Smooth muscle cell (in vitro differentiated cells): ENCODE results near the gene SLC5A9. TPM values are rescaled to one million over a fixed set of nuclear protein-coding genes. Genes with fewer than 3 reads are reported as not detected.

Experiments
- DNase-seq: peaks from one replicate; lab custom pipeline; 2025; ENCODE audit not compliant: unreplicated experiment; lab: John Stamatoyannopoulos, UW
- H2AFZ ChIP-seq: fragments of 200-600 bp; sonication (generic); 2 replicates; pipeline ENCODE4 v1.6.0; 2016; ENCODE audit warnings: antibody characterized with exemption, low read depth, mild to moderate bottlenecking
- H3F3A ChIP-seq: fragments of 200-600 bp; sonication (generic); 2 replicates; pipeline ENCODE4 v1.6.0; 2017; ENCODE audit warnings: antibody characterized with exemption, low read depth
- H3K27ac ChIP-seq: fragments of 200-600 bp; sonication (generic); 2 replicates; pipeline ENCODE4 v1.5.1; 2016; ENCODE audit warnings: low read depth, mild to moderate bottlenecking
- H3K27me3 ChIP-seq: fragments of 200-600 bp; sonication (generic); 2 replicates; pipeline ENCODE4 v1.6.1; 2016; ENCODE audit warnings: low read depth, mild to moderate bottlenecking
- H3K36me3 ChIP-seq: fragments of 200-600 bp; sonication (generic); 2 replicates; pipeline ENCODE4 v1.5.1; 2016; ENCODE audit warnings: low read depth
- H3K4me1 ChIP-seq: fragments of 200-600 bp; sonication (generic); 2 replicates; pipeline ENCODE4 v1.5.1; 2016; ENCODE audit warnings: low read depth
- H3K4me2 ChIP-seq: fragments of 200-600 bp; sonication (generic); 2 replicates; pipeline ENCODE4 v1.6.0; 2016; ENCODE audit warnings: mild to moderate bottlenecking
- H3K4me3 ChIP-seq: fragments of 200-600 bp; sonication (generic); 2 replicates; pipeline ENCODE4 v1.5.1; 2016; ENCODE audit warnings: mild to moderate bottlenecking
- H3K79me2 ChIP-seq: fragments of 200-600 bp; sonication (generic); 2 replicates; pipeline ENCODE4 v1.6.0; 2016; ENCODE audit warnings: low read depth, mild to moderate bottlenecking
- H3K9ac ChIP-seq: fragments of 200-600 bp; sonication (generic); 2 replicates; pipeline ENCODE4 v1.6.0; 2016; ENCODE audit warnings: low read depth
- H3K9me3 ChIP-seq: fragments of 200-600 bp; sonication (generic); replicated peaks from 2 replicates; pipeline ENCODE4 v1.5.1; 2016; ENCODE audit warnings: low read depth
- H4K20me1 ChIP-seq: fragments of 200-600 bp; sonication (generic); 2 replicates; pipeline ENCODE4 v1.6.0; 2016; ENCODE audit warnings: low read depth
- whole genome bisulfite sequencing: methylation state at CpG from one replicate; pipeline ENCODE4 v1.1.7; 2016; ENCODE audit warnings: low lambda C conversion rate; 5-methylcytosine and 5-hydroxymethylcytosine counted together
- polyA plus RNA-seq: library from polyadenylated mRNA; unstranded; fragments of >200 nt; fragmentation: Nextera tagmentation; extraction: Ambion mirVana; gene quantifications from 2 replicates; pipeline ENCODE4 v1.2.1, GENCODE V29; 2016
- total RNA-seq: library from RNA; depleted of rRNA; stranded (reverse); fragments of >200 nt; gene quantifications from 2 replicates; pipeline ENCODE4 v1.2.3, GENCODE V29; 2014
- TF ChIP-seq, protein P1 (sequence below): fragments of 200-600 bp; sonication (generic); IDR thresholded peaks from 2 replicates; pipeline ENCODE4 v1.5.1; 2017; ENCODE audit warnings: borderline replicate concordance, mild to moderate bottlenecking, antibody characterized with exemption; ENCODE audit not compliant: insufficient read depth, poor library complexity, severe bottlenecking

The SLC5A9 gene
- total and polyA plus RNA-seq, 2 experiments from 2014 or later, result 0.09 TPM; not detected in 1

DNA sequence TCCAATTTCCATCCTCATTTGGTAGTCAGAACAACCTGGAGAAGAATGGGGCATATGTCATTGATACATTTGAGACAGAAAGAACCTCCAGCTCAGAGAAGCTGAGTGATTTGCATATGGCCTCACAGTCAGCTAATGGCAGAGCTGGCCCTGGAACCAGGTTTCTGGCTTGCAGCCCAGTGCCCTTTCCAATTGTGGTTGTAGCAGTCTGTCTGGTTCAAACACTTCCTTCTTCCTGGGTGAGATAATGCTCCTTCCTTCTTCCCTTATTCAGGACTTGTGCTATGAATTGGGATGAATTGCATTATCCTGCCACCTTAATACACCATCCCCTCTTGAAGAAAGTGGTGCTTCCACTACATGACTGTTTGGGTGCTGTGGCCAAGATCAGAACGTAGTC, 24.2 kb downstream of the SLC5A9 start:
- TF ChIP-seq, protein P1, sequence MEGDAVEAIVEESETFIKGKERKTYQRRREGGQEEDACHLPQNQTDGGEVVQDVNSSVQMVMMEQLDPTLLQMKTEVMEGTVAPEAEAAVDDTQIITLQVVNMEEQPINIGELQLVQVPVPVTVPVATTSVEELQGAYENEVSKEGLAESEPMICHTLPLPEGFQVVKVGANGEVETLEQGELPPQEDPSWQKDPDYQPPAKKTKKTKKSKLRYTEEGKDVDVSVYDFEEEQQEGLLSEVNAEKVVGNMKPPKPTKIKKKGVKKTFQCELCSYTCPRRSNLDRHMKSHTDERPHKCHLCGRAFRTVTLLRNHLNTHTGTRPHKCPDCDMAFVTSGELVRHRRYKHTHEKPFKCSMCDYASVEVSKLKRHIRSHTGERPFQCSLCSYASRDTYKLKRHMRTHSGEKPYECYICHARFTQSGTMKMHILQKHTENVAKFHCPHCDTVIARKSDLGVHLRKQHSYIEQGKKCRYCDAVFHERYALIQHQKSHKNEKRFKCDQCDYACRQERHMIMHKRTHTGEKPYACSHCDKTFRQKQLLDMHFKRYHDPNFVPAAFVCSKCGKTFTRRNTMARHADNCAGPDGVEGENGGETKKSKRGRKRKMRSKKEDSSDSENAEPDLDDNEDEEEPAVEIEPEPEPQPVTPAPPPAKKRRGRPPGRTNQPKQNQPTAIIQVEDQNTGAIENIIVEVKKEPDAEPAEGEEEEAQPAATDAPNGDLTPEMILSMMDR, result no peak

DNA sequence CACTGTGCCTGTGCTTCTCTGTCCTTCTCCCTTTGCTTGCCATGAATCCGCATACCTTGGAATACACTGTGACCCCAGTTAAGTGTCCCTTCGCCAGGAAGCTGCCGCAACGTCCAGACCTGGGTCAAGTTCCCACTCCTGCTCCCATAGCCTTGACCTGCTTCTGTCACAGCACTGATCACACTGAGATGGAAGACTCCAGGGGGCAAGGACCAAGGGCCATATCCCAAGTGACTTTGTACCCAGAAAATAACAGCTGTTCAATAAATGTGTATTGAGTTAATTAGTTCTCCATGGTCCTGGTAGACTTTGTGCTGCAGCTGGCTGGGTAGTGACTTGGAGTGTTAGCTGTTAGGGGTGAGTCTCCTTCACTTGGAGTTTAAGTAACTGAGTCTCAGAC, 25.8 kb downstream of the SLC5A9 start:
- Histone ChIP-seq H3K9me3 (no peaks in the 10 kb centered on the region), H3K9ac (no peak overlapping the region), H3K4me1 (no peaks in the 10 kb centered on the region), H3F3A (no peaks in the 10 kb centered on the region), H3K4me2 (no peak overlapping the region), H3K79me2 (no peaks in the 10 kb centered on the region), H3K4me3 (no peak overlapping the region), H3K27ac (no peak overlapping the region), H3K36me3 (no peaks in the 10 kb centered on the region), H2AFZ (no peak overlapping the region), H4K20me1 (no peaks in the 10 kb centered on the region), H3K27me3 (no peaks in the 10 kb centered on the region)
- TF ChIP-seq, protein P1, result no peak
- DNase-seq, result no peak
- 94% methylated on average over 4 of the region's 4 CpGs for WGBS

More for the DNA sequence above, 24.2 kb downstream of the SLC5A9 start:
- H3K4me1 ChIP-seq, result no peaks in the 10 kb centered on the region
- H3K27me3 ChIP-seq, result no peaks in the 10 kb centered on the region
- H3K9ac ChIP-seq, result no peak overlapping the region
- H3F3A ChIP-seq, result no peaks in the 10 kb centered on the region
- no peak overlapping the region for H3K4me3 ChIP-seq
- no peaks in the 10 kb centered on the region for H3K79me2 ChIP-seq
- no peak for DNase-seq
- no peaks in the 10 kb centered on the region for H3K9me3 ChIP-seq
- H3K36me3 ChIP-seq, result no peaks in the 10 kb centered on the region
- no peaks in the 10 kb centered on the region for H4K20me1 ChIP-seq
- H3K27ac ChIP-seq, result no peak overlapping the region
- H2AFZ ChIP-seq, result no peak overlapping the region
- 89% methylated on average over 1 of the region's 1 CpG for WGBS
- H3K4me2 ChIP-seq, result no peak overlapping the region

DNA sequence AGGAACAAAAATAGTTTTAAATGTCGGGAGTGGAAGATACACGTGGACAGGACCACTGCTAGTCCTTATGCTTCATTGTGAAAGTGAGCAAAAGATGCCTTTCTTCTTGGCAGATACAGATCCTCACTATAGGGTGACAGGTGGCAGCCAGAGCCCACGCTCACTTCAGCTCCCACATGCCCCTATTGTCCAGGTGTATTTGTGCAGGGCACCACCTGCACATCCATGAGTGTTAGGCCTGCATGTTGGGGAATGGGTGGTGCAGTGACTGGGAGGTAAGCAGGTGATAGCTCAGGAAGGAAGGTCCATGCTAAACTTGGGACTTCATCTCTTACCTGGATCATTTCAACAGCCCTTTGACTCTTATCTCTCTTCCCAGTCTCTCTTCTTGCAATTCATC, 27.4 kb downstream of the SLC5A9 start:
- WGBS, result 87% methylated on average over 3 of the region's 3 CpGs

DNA sequence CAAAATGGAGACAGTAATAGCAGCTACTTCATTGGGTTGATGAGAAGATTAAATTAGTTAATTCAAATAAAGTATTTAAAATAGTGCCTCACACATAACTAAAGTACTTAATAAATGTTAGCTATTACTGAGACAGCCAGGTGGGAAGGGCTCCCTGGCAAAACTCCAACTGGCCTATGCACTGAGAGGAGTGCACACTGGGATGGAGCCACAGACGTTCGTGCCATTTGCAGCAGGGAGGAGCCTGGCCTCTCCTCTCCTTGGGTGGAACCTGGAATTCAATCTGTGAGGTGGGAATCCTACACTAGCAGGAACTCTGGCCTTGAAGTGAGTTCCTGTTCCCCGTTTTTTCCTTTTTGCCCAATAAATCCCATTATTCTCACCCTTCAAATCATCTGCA, 28.1 kb downstream of the SLC5A9 start:
- H3K27ac ChIP-seq, result no peak overlapping the region
- TF ChIP-seq, protein P1, result no peak
- no peaks in the 10 kb centered on the region for H3K4me1 ChIP-seq
- H3K4me2 ChIP-seq, result no peak overlapping the region
- no peaks in the 10 kb centered on the region for H3K36me3 ChIP-seq
- no peaks in the 10 kb centered on the region for H3K9me3 ChIP-seq
- no peak overlapping the region for H3K9ac ChIP-seq
- no peaks in the 10 kb centered on the region for H3K79me2 ChIP-seq
- H3K4me3 ChIP-seq, result no peak overlapping the region
- no peaks in the 10 kb centered on the region for H4K20me1 ChIP-seq
- no peak overlapping the region for H2AFZ ChIP-seq
- H3K27me3 ChIP-seq, result peaks cover 7% of the 10 kb centered on the region
- 77% methylated on average over 3 of the region's 3 CpGs for WGBS
- no peaks in the 10 kb centered on the region for H3F3A ChIP-seq
- no peak for DNase-seq

More for the DNA sequence above, 27.4 kb downstream of the SLC5A9 start:
- H3K4me2 ChIP-seq, result no peak overlapping the region
- no peaks in the 10 kb centered on the region for H3K79me2 ChIP-seq
- no peaks in the 10 kb centered on the region for H4K20me1 ChIP-seq
- no peaks in the 10 kb centered on the region for H3K4me1 ChIP-seq
- no peaks in the 10 kb centered on the region for H3F3A ChIP-seq
- H3K27ac ChIP-seq, result no peak overlapping the region
- H2AFZ ChIP-seq, result no peak overlapping the region
- TF ChIP-seq, protein P1, result no peak
- no peak for DNase-seq
- H3K9ac ChIP-seq, result no peak overlapping the region
- H3K36me3 ChIP-seq, result no peaks in the 10 kb centered on the region
- no peaks in the 10 kb centered on the region for H3K9me3 ChIP-seq
- no peak overlapping the region for H3K4me3 ChIP-seq
- peaks cover 4% of the 10 kb centered on the region for H3K27me3 ChIP-seq
